K562 (cell line): ENCODE results near the gene ELAVL3. TPM values are rescaled to one million over a fixed set of nuclear protein-coding genes. Genes with fewer than 3 reads are reported as not detected.
A peak's percentile ranks its signal among the peaks of the same experiment; 100 is the strongest.

ENCODE experiments used
- ARID2 ChIP-seq: fragments of 450-650 bp; IDR thresholded peaks from 2 replicates; pipeline ENCODE4 v1.6.1; 2017; ENCODE audit warnings: antibody characterized with exemption, mild to moderate bottlenecking
- CBX1 ChIP-seq: sonication (generic); IDR thresholded peaks from 2 replicates; pipeline ENCODE4 v1.6.1; 2016; ENCODE audit warnings: antibody characterized with exemption, low read depth, mild to moderate bottlenecking
- EGR1 ChIP-seq: fragments of 450-650 bp; conservative IDR thresholded peaks from 2 replicates; pipeline ENCODE4 v1.6.1; 2017; ENCODE audit warnings: mild to moderate bottlenecking
- ETS1 ChIP-seq: conservative IDR thresholded peaks from 2 replicates; pipeline ENCODE4 v1.6.1; 2011; ENCODE audit warnings: low read depth, mild to moderate bottlenecking, low read length; ENCODE audit not compliant: control insufficient read depth
- GTF2F1 ChIP-seq: IDR thresholded peaks from 2 replicates; pipeline ENCODE4 v1.6.1; 2011; ENCODE audit warnings: low read depth, low read length, improper control_type of control experiment
- IRF2 ChIP-seq: sonication (generic); formaldehyde crosslinking; IDR thresholded peaks from 2 replicates; pipeline ENCODE4 v1.8.1; 2022; ENCODE audit warnings: mild to moderate bottlenecking, missing genetic modification reagents
- KLF16 ChIP-seq: IDR thresholded peaks from 2 replicates; pipeline ENCODE4 v1.6.1; 2016; ENCODE audit warnings: antibody characterized with exemption
- MBD1 ChIP-seq: fragments of 250-450 bp; sonication (Bioruptor Pico); IDR thresholded peaks from 2 replicates; pipeline ENCODE4 v1.8.0; 2022; ENCODE audit warnings: inconsistent platforms
- MED1 ChIP-seq: sonication (generic); formaldehyde crosslinking; IDR thresholded peaks from 2 replicates; pipeline ENCODE4 v1.8.1; 2023; ENCODE audit warnings: missing genetic modification reagents, borderline replicate concordance
- MYBL2 ChIP-seq, 2 experiments: fragments of 450-650 bp in 1 of 2; sonication (generic) in 1 of 2; formaldehyde crosslinking in 1 of 2; IDR thresholded peaks; 2 replicates each; pipeline versions ENCODE4 v1.6.1 to v1.8.1; 2017 to 2022; ENCODE audit warnings: borderline replicate concordance in 1 of 2, inconsistent platforms in 1 of 2, low read depth in 1 of 2, mild to moderate bottlenecking in 1 of 2, missing genetic modification reagents in 1 of 2, moderate library complexity in 1 of 2
- NR2C1 ChIP-seq, 2 experiments: fragments of 450-650 bp; IDR thresholded peaks; 2 replicates each; pipeline ENCODE4 v1.6.1; 2017; ENCODE audit warnings: mild to moderate bottlenecking in 2 of 2, antibody characterized with exemption in 1 of 2, inconsistent platforms in 1 of 2, missing compliant biosample characterization in 1 of 2, missing genetic modification characterization in 1 of 2
- OTX1 ChIP-seq: fragments of 450-650 bp; formaldehyde crosslinking; IDR thresholded peaks from 2 replicates; pipeline ENCODE4 v1.4.0; 2022; ENCODE audit warnings: mild to moderate bottlenecking
- PATZ1 ChIP-seq: fragments of 250-450 bp; sonication (Bioruptor Pico); IDR thresholded peaks from 2 replicates; pipeline ENCODE4 v1.5.0; 2020; ENCODE audit warnings: mild to moderate bottlenecking, borderline replicate concordance
- PHF20 ChIP-seq: fragments of 450-650 bp; IDR thresholded peaks from 2 replicates; pipeline ENCODE4 v1.6.1; 2018; ENCODE audit not compliant: partially characterized antibody
- PTBP1 ChIP-seq: fragments of 200-400 bp; formaldehyde crosslinking; IDR thresholded peaks from 2 replicates; pipeline ENCODE4 v1.6.1; 2017; ENCODE audit warnings: low read depth, low read length
- SLC30A9 ChIP-seq: fragments of 250-450 bp; sonication (Bioruptor Pico); IDR thresholded peaks from 2 replicates; pipeline ENCODE4 v1.8.0; 2022; ENCODE audit warnings: mild to moderate bottlenecking, moderate library complexity
- SMAD2 ChIP-seq: fragments of 150-350 bp; IDR thresholded peaks from 2 replicates; pipeline ENCODE4 v1.6.1; 2014; ENCODE audit warnings: low read depth, mild to moderate bottlenecking, low read length
- SRSF9 ChIP-seq: fragments of 200-400 bp; formaldehyde crosslinking; IDR thresholded peaks from 2 replicates; pipeline ENCODE4 v1.6.1; 2017; ENCODE audit warnings: low read depth, low read length, borderline replicate concordance
- TEAD1 ChIP-seq, 2 experiments: fragments of 450-650 bp in 1 of 2; sonication (generic) in 1 of 2; formaldehyde crosslinking; IDR thresholded peaks; 2 replicates each; pipeline versions ENCODE4 v1.4.0 to v1.8.0; 2020 to 2022; ENCODE audit warnings: mild to moderate bottlenecking in 2 of 2, missing genetic modification reagents in 1 of 2
- ZC3H11A ChIP-seq: IDR thresholded peaks from 2 replicates; pipeline ENCODE4 v1.6.1; 2012; ENCODE audit warnings: low read depth, low read length, improper control_type of control experiment
- ZNF121 ChIP-seq: sonication (generic); formaldehyde crosslinking; conservative IDR thresholded peaks from 2 replicates; pipeline ENCODE4 v1.8.0; 2022; ENCODE audit warnings: missing genetic modification reagents
- ZNF23 ChIP-seq: fragments of 250-450 bp; sonication (Bioruptor Pico); IDR thresholded peaks from 2 replicates; pipeline ENCODE4 v1.4.0; 2020; ENCODE audit warnings: mild to moderate bottlenecking
- ZNF740 ChIP-seq, 3 experiments: fragments of 200-800 bp in 1 of 3; sonication (Bioruptor generic) in 1 of 3; sonication (generic) in 1 of 3; formaldehyde crosslinking in 1 of 3; IDR thresholded peaks; 2 replicates each; pipeline versions ENCODE4 v1.6.1 to v1.8.0; 2016 to 2022; ENCODE audit warnings: mild to moderate bottlenecking in 2 of 3, missing compliant biosample characterization in 2 of 3, missing genetic modification characterization in 2 of 3, missing genetic modification reagents in 1 of 3
- ZNF75A ChIP-seq: fragments of 450-650 bp; formaldehyde crosslinking; IDR thresholded peaks from 2 replicates; pipeline ENCODE4 v1.4.0; 2020; ENCODE audit warnings: mild to moderate bottlenecking
- polyA plus RNA-seq, 8 experiments: library from polyadenylated mRNA; depleted of rRNA in 4 of 8; stranded (reverse) in 5 of 8; unstranded in 3 of 8; fragments of >200 nt; fragmentation: Nextera tagmentation in 2 of 8; fragmentation: Illumina TruSeq in 1 of 8; extraction: Ambion mirVana in 2 of 8; extraction: Trizol in 1 of 8; gene quantifications; 2 replicates each; pipeline versions ENCODE4 v1.2.1 to v1.2.3, GENCODE V29; 2011 to 2014; ENCODE audit warnings: inconsistent platforms in 1 of 8, missing spikeins in 1 of 8
- total RNA-seq, 7 experiments: library from RNA; depleted of rRNA in 6 of 7; stranded (reverse); fragments of >200 nt in 6 of 7; fragmentation: Illumina TruSeq in 2 of 7; extraction: Trizol in 2 of 7; gene quantifications; 2 replicates each; pipeline versions ENCODE4 v1.2.1 to v1.2.3, GENCODE V29; 2011 to 2021; ENCODE audit warnings: low replicate concordance in 1 of 7

The ELAVL3 gene
- total and polyA plus RNA-seq, 9 of the 15 experiments (the other 6 are each of a cell fraction or from before 2014, with no cell fraction given): not detected

GRCh38 chr19:11460207-11460606 is 20.6 kb downstream of the ELAVL3 start (continued):
- TF ChIP-seq ZNF740 (CRISPR knock-in tag; IDR thresholded peaks at IDR 0.05): peak; percentile 87
- TF ChIP-seq ZNF740 (tag; IDR thresholded peaks at IDR 0.05): peak in 1 of 2 experiments; percentile 66; a peak in 2 of 4 replicates
- no peak for TF ChIP-seq SLC30A9 (CRISPR knock-in tag)
- TF ChIP-seq PATZ1: no peak
- no peak for TF ChIP-seq NR2C1 (IDR thresholded peaks at IDR 0.05)
- TF ChIP-seq NR2C1 (tag; IDR thresholded peaks at IDR 0.05): no peak
- TF ChIP-seq SRSF9: no peak
- no peak for TF ChIP-seq ZC3H11A
- peak; percentile 31 for TF ChIP-seq PHF20
- no peak for TF ChIP-seq ZNF23 (CRISPR knock-in tag)
- TF ChIP-seq KLF16: no peak
- TF ChIP-seq PTBP1: 0 out of 2 replicates have a peak, but pooled peaks have one; percentile 77
- no peak for TF ChIP-seq ETS1
- no peak for TF ChIP-seq MYBL2 (IDR thresholded peaks at IDR 0.05; ENCODE audit: low read depth)
- TF ChIP-seq MYBL2 (CRISPR knock-in tag; IDR thresholded peaks at IDR 0.05; ENCODE audit: borderline replicate concordance): no peak
- no peak for TF ChIP-seq EGR1
- TF ChIP-seq MED1: no peak
- TF ChIP-seq OTX1: no peak
- no peak for TF ChIP-seq ARID2
- TF ChIP-seq ZNF75A (CRISPR knock-in tag): no peak
- TF ChIP-seq MBD1 (CRISPR knock-in tag): no peak
- TF ChIP-seq SMAD2: no peak
- peak; percentile 59; the same call in 1 of the 2 replicates for TF ChIP-seq CBX1
- no peak for TF ChIP-seq GTF2F1
- TF ChIP-seq IRF2 (CRISPR knock-in tag): no peak
- no peak for TF ChIP-seq TEAD1 (CRISPR knock-in tag; IDR thresholded peaks at IDR 0.05)
- TF ChIP-seq ZNF121: no peak
